ENCODE data around the gene TDRD6. TPM values are rescaled to one million over a fixed set of nuclear protein-coding genes. Genes with fewer than 3 reads are reported as not detected.
"Not testable (repeated sequence)": the region's sequence is repeated elsewhere in the genome, so short reads cannot be mapped to it uniquely, and the experiment has no call there.

The TDRD6 gene, protein sequence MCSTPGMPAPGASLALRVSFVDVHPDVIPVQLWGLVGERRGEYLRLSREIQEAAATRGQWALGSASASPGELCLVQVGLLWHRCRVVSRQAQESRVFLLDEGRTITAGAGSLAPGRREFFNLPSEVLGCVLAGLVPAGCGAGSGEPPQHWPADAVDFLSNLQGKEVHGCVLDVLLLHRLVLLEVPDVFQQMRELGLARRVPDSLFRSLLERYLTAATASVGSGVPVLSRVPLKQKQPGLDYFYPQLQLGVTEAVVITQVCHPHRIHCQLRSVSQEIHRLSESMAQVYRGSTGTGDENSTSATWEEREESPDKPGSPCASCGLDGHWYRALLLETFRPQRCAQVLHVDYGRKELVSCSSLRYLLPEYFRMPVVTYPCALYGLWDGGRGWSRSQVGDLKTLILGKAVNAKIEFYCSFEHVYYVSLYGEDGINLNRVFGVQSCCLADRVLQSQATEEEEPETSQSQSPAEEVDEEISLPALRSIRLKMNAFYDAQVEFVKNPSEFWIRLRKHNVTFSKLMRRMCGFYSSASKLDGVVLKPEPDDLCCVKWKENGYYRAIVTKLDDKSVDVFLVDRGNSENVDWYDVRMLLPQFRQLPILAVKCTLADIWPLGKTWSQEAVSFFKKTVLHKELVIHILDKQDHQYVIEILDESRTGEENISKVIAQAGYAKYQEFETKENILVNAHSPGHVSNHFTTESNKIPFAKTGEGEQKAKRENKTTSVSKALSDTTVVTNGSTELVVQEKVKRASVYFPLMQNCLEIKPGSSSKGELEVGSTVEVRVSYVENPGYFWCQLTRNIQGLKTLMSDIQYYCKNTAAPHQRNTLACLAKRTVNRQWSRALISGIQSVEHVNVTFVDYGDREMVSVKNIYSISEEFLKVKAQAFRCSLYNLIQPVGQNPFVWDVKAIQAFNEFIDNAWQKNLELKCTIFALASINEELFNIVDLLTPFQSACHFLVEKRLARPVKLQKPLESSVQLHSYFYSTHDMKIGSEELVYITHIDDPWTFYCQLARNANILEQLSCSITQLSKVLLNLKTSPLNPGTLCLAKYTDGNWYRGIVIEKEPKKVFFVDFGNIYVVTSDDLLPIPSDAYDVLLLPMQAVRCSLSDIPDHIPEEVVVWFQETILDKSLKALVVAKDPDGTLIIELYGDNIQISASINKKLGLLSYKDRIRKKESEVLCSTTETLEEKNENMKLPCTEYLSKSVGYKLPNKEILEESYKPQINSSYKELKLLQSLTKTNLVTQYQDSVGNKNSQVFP (N-terminal part only)
- not detected for total RNA-seq

DNA sequence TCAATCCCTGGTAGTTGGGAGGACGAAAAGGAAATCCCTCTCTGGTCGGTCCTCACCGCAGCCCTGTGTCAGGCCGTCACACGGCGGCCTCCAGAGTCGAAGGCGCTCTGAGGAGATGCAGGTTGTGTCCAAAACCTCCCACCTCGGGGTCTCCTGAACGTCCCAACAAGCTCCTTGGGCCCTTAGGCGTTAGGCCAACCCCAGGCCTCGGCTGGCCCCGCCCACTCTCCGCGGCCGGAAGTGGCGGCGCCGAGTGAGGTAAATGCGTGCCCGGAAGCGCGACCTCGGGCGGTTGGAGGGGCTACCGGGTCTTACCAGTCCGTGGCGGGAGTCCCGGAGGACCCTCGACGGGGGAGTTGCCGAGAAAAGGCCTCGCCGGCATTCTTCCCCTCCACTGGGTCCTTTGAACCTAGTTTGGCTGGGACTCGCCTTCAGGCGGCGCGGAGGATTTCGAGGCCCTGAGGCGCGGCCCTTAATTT is at the start of gene TDRD6:
TSS of gene TDRD6 (plus strand) at position 267 of the 479 bp plus-strand sequence. CDS start 244 bp downstream, outside the sequence.
- H3K27ac Mint-ChIP-seq = no peak within 1 kb of the TSS
- no peak for ATAC-seq

DNA sequence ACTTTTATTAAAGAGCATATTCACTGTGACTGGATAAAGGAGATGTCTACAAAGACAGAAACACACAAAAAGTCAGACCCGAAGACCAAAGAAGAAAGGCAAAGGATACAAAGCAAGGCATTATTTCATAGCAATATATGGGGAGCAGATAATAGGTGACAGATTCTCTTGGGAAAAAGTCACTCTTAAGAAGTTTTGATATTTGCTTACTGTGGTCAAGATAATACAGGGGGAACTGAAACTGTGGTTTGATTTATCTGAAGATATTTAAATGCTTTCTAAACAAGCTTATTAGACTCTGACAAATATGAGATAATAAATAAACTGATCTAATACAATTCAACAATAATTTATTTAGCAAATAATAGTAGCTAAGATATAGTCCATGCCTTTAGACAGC is 49.8 kb upstream of the TDRD6 start:
- no peaks in the 10 kb centered on the region for H3K36me3 Mint-ChIP-seq
- H3K27ac Mint-ChIP-seq = no peak overlapping the region
- peaks cover 0 to 4% of the 10 kb centered on the region in 2 donors for H3K9me3 Mint-ChIP-seq
- ATAC-seq (no peak), DNase-seq (ENCODE audit: low spot score in 2 of 2) (no peak)

More for the DNA sequence above, at the start of gene TDRD6:
- DNase-seq (ENCODE audit: low spot score in 2 of 2) = no peak
- Mint-ChIP-seq H3K36me3 (no peaks in the 10 kb centered on the region), H3K9me3 (no peaks in the 10 kb centered on the region)

DNA sequence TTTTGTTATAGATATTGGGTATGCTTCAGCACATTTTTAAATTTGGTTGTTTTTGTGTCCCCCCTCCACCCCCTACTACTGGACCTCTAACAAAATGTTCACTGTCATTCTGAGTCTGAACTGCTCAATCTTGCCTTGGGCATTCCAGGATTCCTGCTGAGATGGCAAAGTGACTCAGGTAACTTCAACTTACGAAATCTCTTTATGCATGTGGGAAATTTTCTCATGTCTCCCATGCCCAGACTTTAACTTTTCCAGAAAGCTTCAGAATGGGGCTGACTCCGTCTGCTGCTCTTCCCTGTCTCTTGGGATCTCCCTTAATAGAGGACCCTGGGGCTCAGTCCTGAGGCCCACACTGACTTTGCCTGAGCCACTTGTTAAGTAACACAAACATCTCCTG is 49.0 kb upstream of the TDRD6 start:
- Mint-ChIP-seq H3K36me3 (no peaks in the 10 kb centered on the region), H3K27ac (no peak overlapping the region), H3K9me3 (peaks cover 0 to 6% of the 10 kb centered on the region in 2 donors)
- no peak for DNase-seq (ENCODE audit: low spot score in 2 of 2)
- ATAC-seq = no peak

DNA sequence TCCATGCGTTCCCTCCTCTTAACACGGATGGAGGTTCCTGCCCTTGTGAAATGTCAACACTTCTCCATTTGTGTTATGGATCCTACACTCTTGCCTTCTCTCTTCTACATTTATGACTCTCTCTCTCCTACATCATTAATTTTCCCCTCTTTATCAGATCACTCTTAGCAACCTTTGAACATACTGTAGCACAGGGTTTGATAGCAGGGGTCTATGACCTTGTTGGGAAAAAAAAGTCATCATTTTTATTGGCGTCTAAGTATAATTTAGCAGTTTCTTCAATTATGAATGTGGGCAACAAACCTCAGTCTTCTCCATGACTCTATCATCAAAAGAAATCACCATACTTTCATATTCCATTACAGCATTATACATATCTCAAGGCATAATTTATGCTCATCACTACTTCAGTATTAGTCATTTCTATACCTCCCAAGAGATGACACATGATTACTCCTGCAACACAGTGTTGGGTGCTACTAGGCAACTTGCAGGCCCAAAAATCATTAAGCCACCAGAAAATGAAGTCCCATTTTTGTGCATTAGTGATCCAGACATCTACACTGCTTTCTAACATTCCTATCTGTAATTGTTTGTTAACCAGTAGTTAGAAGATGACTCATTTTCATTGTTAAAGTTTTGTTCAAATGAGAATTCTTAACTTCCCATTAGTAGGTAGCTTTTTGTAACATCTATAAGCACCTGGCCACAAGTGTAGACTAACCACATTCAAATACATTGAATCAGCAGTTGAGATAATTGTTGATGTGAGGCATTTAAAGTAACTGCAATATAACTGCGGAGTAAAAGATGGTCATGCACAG is 44.5 kb upstream of the TDRD6 start:
- Mint-ChIP-seq H3K27ac (peak overlapping the region in 1 of 2 donors; percentile 31), H3K36me3 (no peaks in the 10 kb centered on the region), H3K9me3 (peaks cover 0 to 6% of the 10 kb centered on the region in 2 donors)
- DNase-seq (ENCODE audit: low spot score in 2 of 2) = no peak
- peak; percentile 94 to 97 for ATAC-seq

DNA sequence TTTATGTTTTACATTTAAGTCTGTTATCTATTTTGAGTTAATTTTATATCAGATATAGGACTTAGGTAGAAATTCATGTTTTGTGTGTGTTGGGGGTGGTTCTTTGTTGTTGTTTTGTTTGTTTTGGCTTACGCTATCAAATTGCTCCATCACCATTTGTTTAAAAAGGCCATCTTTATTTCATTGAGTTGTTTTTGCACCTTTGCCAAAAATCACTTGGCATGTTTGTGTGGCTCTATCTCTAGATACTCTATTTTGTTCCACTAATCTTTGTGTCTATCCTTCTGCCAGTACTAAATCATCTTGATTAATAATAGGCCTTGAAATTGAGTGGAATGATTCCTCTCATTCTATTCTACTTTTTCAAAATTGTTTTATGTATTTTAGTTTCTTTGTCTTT is 42.4 kb upstream of the TDRD6 start:
- Mint-ChIP-seq H3K36me3 (no peaks in the 10 kb centered on the region), H3K27ac (no peak overlapping the region), H3K9me3 (peaks cover 0 to 6% of the 10 kb centered on the region in 2 donors)
- no peak for DNase-seq (ENCODE audit: low spot score in 2 of 2)
- no peak for ATAC-seq

DNA sequence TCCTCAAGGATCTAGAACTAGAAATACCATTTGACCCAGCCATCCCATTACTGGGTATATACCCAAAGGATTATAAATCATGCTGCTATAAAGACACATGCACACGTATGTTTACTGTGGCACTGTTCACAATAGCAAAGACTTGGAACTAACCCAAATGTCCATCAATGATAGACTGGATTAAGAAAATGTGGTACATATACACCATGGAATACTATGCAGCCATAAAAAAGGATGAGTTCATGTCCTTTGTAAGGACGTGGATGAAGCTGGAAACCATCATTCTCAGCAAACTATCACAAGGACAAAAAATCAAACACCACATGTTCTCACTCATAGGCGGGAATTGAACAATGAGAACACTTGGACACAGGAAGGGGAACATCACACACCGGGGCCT is 39.6 kb upstream of the TDRD6 start:
- ATAC-seq; H3K9me3 Mint-ChIP-seq; DNase-seq (ENCODE audit: low spot score in 2 of 2): not testable (repeated sequence)

DNA sequence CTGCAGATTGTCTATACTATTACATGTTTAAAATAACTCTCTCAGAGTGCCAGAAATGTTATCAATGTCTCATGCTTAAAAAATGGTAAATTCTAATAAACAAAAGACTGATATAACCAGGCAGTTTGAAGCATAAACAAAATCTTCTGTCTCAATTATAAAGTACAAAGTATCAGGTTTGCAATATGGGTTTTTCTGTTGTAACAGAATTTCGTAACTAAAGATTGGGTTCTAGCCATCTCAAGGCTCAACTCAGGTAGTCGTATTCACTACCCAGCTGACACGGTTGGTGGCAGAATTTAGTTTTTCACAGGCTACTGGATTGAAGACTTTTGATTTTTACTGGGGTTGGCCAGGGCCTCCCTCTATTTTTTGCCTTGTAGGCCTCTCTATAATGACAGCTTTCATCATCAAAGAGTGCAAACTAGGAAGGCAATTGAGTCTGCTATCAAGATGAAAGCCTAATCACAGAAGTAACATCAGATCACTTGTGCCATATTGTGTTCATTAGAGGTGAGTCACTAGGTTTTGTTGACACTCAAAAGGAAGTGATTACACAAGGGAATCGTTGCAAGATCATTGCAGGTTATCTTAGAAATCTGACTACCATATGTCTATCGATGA is 38.7 kb upstream of the TDRD6 start:
- Mint-ChIP-seq H3K9me3 (no peaks in the 10 kb centered on the region), H3K36me3 (peaks cover 0 to 5% of the 10 kb centered on the region in 2 donors), H3K27ac (no peak overlapping the region)
- DNase-seq (ENCODE audit: low spot score in 2 of 2) = no peak
- no peak for ATAC-seq

More for the DNA sequence above, 39.6 kb upstream of the TDRD6 start:
- H3K27ac Mint-ChIP-seq, H3K36me3 Mint-ChIP-seq: not testable (repeated sequence)

DNA sequence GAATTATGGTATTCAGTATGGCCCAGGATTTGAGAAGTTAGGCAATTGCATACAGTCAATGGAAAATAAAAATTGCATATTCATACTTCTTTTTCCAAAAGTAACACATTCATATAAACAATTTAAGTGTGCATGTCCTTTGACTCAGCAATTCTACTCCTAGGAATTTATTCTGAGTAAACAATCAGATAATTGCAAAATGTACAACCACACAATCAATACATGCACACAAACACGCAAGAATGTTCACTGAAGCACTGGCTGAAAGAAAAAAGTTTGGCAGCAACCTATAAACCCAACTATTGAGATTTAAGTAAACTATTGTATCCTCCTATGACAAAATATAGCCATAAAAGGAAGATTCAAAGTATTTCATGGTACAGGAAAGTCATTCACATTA is 36.7 kb upstream of the TDRD6 start:
- no peaks in the 10 kb centered on the region for H3K9me3 Mint-ChIP-seq
- ATAC-seq (no peak), DNase-seq (ENCODE audit: low spot score in 2 of 2) (no peak)
- no peak overlapping the region for H3K27ac Mint-ChIP-seq
- H3K36me3 Mint-ChIP-seq = peaks cover 0 to 5% of the 10 kb centered on the region in 2 donors

DNA sequence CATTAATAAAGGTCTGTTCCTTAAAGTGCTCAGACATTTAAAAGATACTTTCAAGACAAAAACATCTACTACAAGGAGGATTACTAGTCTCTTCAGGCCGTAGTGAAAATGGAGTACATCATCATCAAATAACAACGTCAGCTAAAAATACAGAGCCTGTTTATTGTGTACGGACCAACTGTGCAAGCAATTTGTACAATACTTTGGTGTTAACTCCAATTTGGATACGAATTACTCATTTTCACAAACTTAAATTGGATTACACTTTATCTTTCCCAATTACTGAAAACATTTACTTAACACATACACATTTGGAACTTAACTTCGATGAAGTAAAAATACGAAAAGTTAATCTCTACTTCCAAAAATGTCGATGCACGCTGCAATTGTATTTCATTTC is 35.9 kb upstream of the TDRD6 start:
- ATAC-seq = no peak
- Mint-ChIP-seq H3K36me3 (peaks cover 0 to 5% of the 10 kb centered on the region in 2 donors), H3K9me3 (no peaks in the 10 kb centered on the region), H3K27ac (no peak overlapping the region)
- no peak for DNase-seq (ENCODE audit: low spot score in 2 of 2)

DNA sequence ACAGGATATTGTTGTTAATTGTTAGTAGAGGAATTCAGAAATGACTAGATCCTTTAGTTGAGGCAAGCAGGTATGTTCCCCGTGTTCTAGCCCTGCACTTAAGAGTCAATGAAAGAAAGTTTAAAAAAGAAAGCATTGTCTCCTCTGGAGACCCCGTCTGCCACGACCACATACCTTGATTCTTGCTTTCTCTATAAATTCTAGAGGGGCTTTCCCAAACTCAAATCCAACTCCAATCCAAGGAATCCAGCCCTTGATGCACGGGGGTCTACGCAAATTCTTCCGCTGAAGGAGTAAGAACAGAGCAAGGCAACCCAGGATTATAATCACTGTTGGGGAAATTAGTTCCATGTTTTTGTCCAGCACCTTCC is 35.5 kb upstream of the TDRD6 start:
- no peaks in the 10 kb centered on the region for H3K9me3 Mint-ChIP-seq
- ATAC-seq (no peak), DNase-seq (ENCODE audit: low spot score in 2 of 2) (no peak)
- no peak overlapping the region for H3K27ac Mint-ChIP-seq
- peaks cover 0 to 5% of the 10 kb centered on the region in 2 donors for H3K36me3 Mint-ChIP-seq

DNA sequence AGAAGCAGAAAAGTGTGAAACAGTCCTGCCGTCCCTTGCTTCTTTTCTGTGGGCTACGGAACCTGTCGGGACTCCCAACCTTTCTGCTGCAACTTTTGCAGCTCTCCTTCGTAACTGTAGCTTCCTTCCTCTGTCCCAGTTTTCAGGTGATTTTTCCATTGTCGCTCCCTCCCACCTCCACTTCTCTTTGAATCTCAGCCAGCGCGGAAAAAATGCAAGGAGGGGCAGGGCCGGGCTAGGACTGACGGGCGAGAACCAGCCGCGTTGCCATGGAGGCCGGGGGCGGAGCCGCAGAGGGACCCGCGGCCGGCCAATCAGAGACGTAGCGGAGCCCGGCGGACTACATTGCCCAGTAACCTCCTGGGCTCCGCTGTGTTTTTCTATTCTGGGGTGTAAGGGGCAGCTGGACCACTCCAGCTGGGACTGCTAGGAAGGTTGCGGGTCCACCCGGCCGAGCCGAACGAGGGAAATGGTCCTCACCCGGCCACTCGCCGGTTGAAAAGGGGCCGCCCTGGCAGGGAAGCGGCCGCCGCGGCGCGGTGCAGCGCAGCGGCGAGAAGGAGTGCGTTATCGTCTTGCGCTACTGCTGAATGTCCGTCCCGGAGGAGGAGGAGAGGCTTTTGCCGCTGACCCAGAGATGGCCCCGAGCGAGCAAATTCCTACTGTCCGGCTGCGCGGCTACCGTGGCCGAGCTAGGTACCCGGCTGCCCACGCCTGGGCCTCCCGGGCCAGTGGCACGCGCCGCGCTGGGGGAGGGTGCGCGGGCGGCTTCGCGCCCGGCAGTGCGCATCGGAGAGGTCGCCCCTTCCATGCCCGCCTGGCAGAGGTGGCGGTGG is 34.9 kb upstream of the TDRD6 start, which contains the start of the genes CYP39A1 and SLC25A27:
TSS of gene CYP39A1 (minus strand) at position 216 of the 836 bp plus-strand sequence. CDS start 236 bp downstream, outside the sequence.
TSS of gene SLC25A27 (plus strand) at position 373 of the 836 bp plus-strand sequence. CDS start at position 591, 218 bp downstream.
- Mint-ChIP-seq H3K27ac (peak within 1 kb of the TSS in 1 of 2 donors; percentile 12), H3K36me3 (peaks cover 0 to 5% of the 10 kb centered on the region in 2 donors), H3K9me3 (no peaks in the 10 kb centered on the region)
- DNase-seq (ENCODE audit: low spot score in 2 of 2) = peak; percentile 69 to 84
- ATAC-seq = peak; percentile 99 to 100

DNA sequence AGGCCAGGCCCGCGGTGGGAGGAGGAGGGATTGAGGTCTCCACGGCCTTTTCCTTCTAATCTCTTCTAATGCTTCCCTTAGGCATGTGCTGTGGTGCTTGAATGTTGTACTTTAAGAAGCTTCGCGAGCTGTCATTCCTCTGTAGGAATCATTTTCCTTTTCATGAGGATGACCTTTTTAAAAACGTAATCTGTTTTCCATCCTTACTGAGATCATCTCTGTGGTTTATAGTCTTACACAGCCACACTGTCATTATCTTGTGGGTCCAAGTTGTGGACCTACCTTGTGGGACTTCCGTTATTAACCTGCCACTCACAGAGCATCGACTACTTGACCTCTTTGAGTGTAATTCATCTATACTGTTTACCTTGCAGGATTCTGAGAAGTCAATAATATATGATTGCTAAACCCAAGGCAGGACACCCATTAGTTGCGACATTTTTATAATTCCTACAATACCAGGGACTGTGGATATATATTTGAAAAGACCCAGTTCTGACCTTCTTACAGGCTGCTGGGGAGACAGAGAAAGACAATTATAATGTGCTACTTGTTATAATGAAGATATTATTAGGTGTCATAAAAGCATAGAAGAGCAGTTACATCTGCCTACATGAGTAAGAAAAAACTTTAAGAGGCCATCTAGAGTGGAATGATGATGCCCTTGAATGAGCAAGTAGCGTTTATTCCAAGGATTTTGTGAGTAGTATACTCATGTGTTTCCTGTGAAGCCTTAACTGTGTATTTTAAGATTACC is 34.1 kb upstream of the TDRD6 start:
- H3K9me3 Mint-ChIP-seq = no peaks in the 10 kb centered on the region
- H3K27ac Mint-ChIP-seq = no peak overlapping the region
- peak in 1 of 2 donors; percentile 2 for ATAC-seq
- H3K36me3 Mint-ChIP-seq = peaks cover 0 to 5% of the 10 kb centered on the region in 2 donors
- DNase-seq (ENCODE audit: low spot score in 2 of 2) = no peak

DNA sequence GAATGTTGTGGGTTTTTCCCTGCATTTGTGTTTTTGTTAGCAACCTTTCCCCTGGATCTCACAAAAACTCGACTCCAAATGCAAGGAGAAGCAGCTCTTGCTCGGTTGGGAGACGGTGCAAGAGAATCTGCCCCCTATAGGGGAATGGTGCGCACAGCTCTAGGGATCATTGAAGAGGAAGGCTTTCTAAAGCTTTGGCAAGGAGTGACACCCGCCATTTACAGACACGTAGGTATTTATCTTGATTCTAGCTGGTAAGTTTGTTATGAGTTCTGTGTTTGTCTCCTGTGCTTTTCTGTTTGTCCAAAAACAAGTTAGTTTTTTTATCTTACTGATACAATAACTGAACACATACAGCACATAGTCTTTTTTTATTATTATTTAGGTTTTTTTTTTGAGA is 31.9 kb upstream of the TDRD6 start:
- Mint-ChIP-seq H3K36me3 (peaks cover 0 to 5% of the 10 kb centered on the region in 2 donors), H3K9me3 (no peaks in the 10 kb centered on the region), H3K27ac (no peak overlapping the region)
- DNase-seq (ENCODE audit: low spot score in 2 of 2) (no peak), ATAC-seq (no peak)

DNA sequence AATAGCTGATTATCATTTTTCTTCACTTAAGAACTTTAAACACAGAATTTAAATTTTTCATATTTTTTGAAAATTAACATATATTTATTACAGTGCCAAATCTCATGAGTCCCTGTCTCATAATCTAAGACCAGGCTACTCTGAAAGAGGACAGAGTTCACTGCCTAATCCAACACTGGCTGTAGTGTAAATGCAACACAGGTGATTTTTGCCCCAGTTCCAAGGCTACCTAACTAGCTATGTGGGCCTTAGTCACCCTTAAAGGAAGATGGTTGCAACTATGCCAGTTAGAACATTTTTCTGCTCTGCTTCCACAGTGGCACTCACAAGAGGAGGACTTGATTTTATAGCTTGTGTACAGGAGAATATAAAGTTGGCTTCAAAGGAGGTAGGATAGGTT is 30.0 kb upstream of the TDRD6 start:
- no peak overlapping the region for H3K27ac Mint-ChIP-seq
- no peaks in the 10 kb centered on the region for H3K9me3 Mint-ChIP-seq
- no peak for DNase-seq (ENCODE audit: low spot score in 2 of 2)
- no peak for ATAC-seq
- H3K36me3 Mint-ChIP-seq = peaks cover 0 to 5% of the 10 kb centered on the region in 2 donors
